Stimulated activated CD8-positive, alpha-beta memory T cell treated with anti-CD3 and anti-CD28 coated beads, Interleukin-15, amount 100 ng/mL, for 48 hours (primary cell): Measurements from ENCODE around the gene NDUFAB1.
"Not testable (repeated sequence)": the region's sequence is repeated elsewhere in the genome, so short reads cannot be mapped to it uniquely, and the experiment has no call there.

Source experiments
- DNase-seq, 2 donors: peaks; one replicate each; pipeline ENCODE4 v3.0.0-alpha.2; 2020; ENCODE audit warnings: low read depth in 2 of 2

NDUFAB1 gene

GRCh38 chr16:23595951-23596720, at the start of gene NDUFAB1:
TSS of gene NDUFAB1 (minus strand) at chr16:23596316. CDS start at chr16:23596290, 26 bp downstream.
- peak; percentile 83 to 86 for DNase-seq

DNA sequence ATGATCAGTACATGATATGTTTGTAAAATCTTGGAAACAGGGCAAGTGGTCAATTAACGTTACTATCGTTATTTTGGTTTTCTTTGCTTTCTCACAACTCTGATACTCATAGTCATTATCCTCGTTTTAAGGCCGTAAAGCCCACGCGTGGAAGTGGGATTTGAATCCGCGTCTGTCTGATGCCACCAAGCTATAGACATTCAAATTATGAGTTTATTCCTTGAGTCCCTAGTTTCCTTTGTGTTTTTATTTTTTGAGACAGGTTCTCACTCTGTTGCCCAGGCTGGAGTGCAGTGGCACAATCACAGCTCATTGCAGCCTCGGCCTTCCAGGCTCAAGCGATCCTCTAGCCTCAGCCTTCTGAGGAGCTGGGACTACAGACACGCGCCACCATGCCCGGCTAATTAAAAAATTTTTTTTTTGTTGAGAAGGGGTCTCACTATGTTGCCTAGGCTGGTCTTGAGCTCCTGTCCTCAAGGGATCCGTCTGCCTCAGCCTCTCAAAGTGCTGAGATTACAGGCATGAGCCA, 46.2 kb upstream of the NDUFAB1 start:
- no peak for DNase-seq

DNA sequence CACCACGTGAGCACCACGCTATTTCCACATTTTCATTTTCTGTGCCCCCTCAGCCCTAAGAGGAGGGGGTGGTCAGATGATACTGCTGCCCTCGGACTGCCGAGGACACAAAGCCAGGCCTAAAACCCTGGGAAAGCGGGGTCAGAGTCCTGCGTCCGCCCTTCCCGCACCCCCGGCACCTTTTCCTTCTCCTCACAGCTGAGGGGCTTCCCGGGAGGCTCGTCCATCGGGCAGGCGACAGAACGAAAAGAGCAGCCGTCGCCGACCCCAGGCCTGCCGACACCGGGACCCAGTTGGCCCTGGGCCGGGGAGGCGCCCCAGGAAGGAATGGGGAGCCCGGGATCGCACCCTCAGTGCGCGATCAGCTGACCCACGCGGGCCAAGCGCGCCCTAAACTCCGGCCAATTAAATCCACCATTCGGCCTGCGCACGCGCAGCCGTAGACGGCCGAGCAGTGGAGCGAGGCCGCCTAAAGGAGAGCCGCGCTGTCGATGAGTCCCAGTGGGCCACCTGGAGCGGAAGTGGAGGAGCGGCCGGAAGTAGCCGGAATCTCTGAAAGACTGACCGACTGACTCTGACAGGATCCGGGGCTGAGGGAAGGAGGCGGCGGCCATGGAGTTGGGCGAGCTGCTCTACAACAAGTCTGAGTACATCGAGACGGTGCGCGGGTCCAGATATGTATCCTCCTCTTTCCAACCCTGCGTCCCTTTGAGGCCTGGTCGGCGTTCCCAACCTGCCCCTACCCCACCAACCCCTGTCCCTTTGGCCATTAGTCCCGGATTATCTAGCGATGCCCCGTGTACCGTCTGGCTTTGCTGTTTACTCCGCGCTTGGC, 45.0 kb upstream of the NDUFAB1 start, which contains the start of the genes DCTN5 and PALB2:
Gene DCTN5 (plus strand): TSS at position 536 of the 835 bp plus-strand sequence. CDS start 77 bp downstream, at position 613.
Gene PALB2 (minus strand): TSS at position 380 of the 835 bp plus-strand sequence. CDS start 153 bp downstream, at position 227.
- peak; percentile 84 to 90 for DNase-seq

- DNase-seq: no peak
These were observed 44.5 kb upstream of the NDUFAB1 start for GRCh38 chr16:23640615-23640930.

GRCh38 chr16:23635958-23636357, 39.8 kb upstream of the NDUFAB1 start:
- no peak for DNase-seq

- no peak for DNase-seq
These were observed 38.4 kb upstream of the NDUFAB1 start for GRCh38 chr16:23634461-23635036.

DNA sequence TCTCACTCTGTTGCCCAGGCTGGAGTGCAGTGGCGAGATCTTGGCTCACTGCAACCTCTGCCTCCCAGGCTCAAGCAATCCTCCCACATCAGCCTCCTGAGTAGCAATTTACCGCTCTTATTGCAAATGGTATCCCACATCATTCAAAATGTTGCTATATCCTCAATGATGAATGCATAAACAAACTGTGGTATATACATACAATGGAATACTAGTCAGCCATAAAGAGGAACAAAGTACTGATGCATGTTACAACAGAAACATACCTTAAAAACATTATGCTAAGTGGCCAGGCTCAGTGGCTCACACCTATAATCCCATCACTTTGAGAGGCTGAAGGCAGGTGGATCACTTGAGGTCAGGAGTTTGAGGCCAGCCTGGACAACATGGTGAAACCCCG, 35.8 kb upstream of the NDUFAB1 start:
- DNase-seq: not testable (repeated sequence)

DNA sequence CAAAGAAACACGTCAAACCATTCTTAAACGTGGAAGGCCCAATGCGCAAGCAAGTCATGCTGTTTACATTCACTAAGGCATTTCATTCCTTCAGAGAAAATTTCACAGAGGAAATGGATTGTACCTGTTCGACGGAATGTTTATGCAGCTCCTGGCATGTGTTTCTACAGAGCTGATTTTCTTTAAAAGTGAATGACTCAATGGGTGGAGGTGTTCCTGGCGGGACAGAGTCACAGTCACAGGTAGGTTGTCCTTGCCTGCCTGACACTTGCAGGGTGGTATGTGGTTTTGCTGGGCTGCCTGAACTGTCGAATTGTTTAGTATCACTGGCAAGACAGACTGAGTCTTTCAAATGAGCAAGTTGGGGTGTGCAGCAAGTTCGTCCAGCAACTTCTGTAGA, 33.4 kb upstream of the NDUFAB1 start:
- DNase-seq: no peak

- DNase-seq: no peak
These were observed 28.0 kb upstream of the NDUFAB1 start for GRCh38 chr16:23624092-23624491.

DNA sequence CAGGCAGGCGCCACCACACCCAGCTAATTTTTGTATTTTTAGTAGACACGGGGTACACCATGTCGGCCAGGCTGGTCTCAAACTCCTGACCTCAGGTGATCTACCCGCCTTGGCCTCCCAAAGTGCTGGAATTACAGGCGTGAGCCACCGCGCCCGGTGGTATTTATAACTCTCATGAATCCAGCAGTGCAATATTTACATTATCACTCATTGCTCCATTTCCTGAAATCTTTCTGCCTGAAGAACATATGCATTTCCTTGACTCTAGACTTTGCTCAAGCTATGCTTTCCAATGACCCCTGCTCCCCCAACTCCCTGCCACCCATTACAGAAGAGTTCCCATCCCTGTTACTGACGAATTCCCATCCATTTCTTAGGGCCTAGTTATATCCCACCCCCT, 19.7 kb upstream of the NDUFAB1 start:
- no peak for DNase-seq

DNA sequence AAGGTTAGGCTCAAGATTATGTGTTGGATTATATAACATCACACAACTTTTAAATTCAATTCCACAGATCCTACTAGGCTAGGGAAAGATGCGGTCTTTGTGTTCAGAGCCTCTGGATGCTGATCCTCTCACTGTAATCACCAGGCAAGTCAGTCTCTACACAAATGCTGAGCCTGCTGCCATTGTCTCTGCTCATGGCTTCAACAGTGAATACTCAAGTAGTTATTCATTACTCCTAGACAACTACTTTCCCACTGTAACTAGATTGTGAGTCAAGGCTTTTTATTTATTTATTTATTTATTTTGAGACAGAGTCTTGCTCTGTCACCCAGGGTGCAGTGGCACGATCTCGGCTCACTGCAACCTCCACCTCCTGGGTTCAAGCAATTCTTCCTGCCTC, 15.8 kb upstream of the NDUFAB1 start:
- DNase-seq: no peak

- not testable (repeated sequence) for DNase-seq
These were observed 14.8 kb upstream of the NDUFAB1 start for GRCh38 chr16:23610905-23611304.

- DNase-seq: no peak
These were observed 13.8 kb upstream of the NDUFAB1 start for GRCh38 chr16:23609929-23610328.

DNA sequence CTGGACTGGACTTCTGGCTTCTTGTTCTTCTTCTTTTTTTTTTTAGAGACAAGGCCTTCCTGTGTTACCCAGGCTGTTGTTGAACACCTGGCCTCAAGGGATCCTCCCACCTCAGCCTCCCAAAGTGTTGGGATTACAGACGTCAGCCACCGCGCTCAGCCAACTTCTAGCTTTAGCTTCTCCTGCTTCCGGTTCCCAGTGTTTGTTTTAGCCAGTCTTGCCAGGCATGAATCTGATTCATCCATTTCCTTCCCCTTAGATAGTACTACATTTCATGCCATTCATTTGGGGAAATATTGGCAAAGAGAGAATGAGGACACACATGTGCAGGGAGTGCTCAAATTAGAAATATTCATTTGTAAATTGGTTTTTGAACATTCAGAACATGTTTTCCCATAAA, 12.1 kb upstream of the NDUFAB1 start:
- DNase-seq: no peak

GRCh38 chr16:23607726-23608125, 11.6 kb upstream of the NDUFAB1 start:
- DNase-seq: no peak

- DNase-seq: no peak
These were observed 1.1 kb upstream of the NDUFAB1 start for GRCh38 chr16:23597003-23597756.

GRCh38 chr16:23595246-23595950, 718 bp downstream of the NDUFAB1 start:
- DNase-seq: no peak

GRCh38 chr16:23594186-23594585, 1.9 kb downstream of the NDUFAB1 start:
- DNase-seq: no peak

GRCh38 chr16:23590181-23590580, 5.9 kb downstream of the NDUFAB1 start:
- no peak for DNase-seq

- DNase-seq: no peak
These were observed 8.4 kb downstream of the NDUFAB1 start for GRCh38 chr16:23587726-23588125.
